ENCODE measurements around the gene NOP56.

NOP56 gene

DNA sequence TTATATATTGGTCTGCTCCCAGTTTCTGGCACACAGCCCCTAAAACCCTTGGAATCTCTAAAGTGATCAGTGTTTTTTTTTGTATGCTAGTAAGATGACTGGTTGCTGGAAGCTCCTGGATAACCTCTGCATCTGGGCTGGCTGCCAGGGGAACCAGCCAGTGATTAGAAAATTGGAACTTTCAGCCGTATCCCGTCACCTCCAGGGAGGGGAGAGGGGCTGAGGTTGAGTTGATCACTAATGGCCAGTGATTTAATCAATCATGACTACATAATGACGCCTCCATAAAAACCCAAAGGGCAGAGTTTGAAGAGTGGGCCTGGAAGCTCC, 48.0 kb upstream of the NOP56 start:
- TF ChIP-seq, protein P1, sequence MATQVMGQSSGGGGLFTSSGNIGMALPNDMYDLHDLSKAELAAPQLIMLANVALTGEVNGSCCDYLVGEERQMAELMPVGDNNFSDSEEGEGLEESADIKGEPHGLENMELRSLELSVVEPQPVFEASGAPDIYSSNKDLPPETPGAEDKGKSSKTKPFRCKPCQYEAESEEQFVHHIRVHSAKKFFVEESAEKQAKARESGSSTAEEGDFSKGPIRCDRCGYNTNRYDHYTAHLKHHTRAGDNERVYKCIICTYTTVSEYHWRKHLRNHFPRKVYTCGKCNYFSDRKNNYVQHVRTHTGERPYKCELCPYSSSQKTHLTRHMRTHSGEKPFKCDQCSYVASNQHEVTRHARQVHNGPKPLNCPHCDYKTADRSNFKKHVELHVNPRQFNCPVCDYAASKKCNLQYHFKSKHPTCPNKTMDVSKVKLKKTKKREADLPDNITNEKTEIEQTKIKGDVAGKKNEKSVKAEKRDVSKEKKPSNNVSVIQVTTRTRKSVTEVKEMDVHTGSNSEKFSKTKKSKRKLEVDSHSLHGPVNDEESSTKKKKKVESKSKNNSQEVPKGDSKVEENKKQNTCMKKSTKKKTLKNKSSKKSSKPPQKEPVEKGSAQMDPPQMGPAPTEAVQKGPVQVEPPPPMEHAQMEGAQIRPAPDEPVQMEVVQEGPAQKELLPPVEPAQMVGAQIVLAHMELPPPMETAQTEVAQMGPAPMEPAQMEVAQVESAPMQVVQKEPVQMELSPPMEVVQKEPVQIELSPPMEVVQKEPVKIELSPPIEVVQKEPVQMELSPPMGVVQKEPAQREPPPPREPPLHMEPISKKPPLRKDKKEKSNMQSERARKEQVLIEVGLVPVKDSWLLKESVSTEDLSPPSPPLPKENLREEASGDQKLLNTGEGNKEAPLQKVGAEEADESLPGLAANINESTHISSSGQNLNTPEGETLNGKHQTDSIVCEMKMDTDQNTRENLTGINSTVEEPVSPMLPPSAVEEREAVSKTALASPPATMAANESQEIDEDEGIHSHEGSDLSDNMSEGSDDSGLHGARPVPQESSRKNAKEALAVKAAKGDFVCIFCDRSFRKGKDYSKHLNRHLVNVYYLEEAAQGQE (IDR thresholded peaks at IDR 0.05; ENCODE audit: insufficient replicate concordance, low read depth) = no peak
- TF ChIP-seq GABPA (IDR thresholded peaks at IDR 0.05; ENCODE audit: low read depth) (no peak), SPI1 (IDR thresholded peaks at IDR 0.05; ENCODE audit: borderline replicate concordance, low read depth) (no peak), POLR2AphosphoS5 (IDR thresholded peaks at IDR 0.05; ENCODE audit: low read depth) (no peak)
- TF ChIP-seq, protein P2, sequence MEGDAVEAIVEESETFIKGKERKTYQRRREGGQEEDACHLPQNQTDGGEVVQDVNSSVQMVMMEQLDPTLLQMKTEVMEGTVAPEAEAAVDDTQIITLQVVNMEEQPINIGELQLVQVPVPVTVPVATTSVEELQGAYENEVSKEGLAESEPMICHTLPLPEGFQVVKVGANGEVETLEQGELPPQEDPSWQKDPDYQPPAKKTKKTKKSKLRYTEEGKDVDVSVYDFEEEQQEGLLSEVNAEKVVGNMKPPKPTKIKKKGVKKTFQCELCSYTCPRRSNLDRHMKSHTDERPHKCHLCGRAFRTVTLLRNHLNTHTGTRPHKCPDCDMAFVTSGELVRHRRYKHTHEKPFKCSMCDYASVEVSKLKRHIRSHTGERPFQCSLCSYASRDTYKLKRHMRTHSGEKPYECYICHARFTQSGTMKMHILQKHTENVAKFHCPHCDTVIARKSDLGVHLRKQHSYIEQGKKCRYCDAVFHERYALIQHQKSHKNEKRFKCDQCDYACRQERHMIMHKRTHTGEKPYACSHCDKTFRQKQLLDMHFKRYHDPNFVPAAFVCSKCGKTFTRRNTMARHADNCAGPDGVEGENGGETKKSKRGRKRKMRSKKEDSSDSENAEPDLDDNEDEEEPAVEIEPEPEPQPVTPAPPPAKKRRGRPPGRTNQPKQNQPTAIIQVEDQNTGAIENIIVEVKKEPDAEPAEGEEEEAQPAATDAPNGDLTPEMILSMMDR (IDR thresholded peaks at IDR 0.05; ENCODE audit: insufficient read depth, low read length) = no peak
- no peak overlapping the region for H3K4me3 ChIP-seq (replicated peaks; ENCODE audit: insufficient read depth, low read length)
- H3K27me3 ChIP-seq (ENCODE audit: insufficient read depth, poor library complexity, severe bottlenecking) = no peaks in the 10 kb centered on the region
- DNase-seq (ENCODE audit: low read depth in 1 of 2, low spot score in 1 of 2) = no peak
- no peak overlapping the region for H3K27ac ChIP-seq (replicated peaks)

DNA sequence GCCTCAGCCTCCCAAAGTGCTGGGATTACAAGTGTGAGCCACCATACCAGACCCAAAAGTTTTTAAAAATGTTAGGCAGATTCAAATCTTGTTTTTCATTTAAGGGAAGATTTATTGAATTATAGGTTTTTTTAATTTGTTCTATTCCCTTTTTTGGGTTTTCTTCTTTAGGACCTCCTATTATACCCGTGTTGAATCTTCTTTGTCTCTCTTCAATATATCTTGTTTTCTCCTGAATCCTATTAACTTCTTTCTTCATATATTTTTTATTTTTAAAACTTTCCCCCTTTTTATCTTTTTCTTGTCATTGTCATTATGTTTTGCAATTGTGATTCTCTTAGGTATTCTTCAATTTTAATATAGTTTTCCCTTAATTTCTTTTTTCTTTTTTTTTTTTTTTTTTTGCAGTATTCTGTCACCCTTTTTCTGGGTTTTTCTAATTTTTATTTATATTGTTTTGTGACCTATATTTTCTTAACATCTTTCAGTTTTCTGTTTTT, 45.9 kb upstream of the NOP56 start:
- no peak for DNase-seq (ENCODE audit: low read depth in 1 of 2, low spot score in 1 of 2)
- Histone ChIP-seq H3K27me3 (ENCODE audit: insufficient read depth, poor library complexity, severe bottlenecking) (no peaks in the 10 kb centered on the region), H3K4me3 (replicated peaks; ENCODE audit: insufficient read depth, low read length) (no peak overlapping the region), H3K27ac (replicated peaks) (no peak overlapping the region)
- TF ChIP-seq GABPA (IDR thresholded peaks at IDR 0.05; ENCODE audit: low read depth) (no peak), SPI1 (IDR thresholded peaks at IDR 0.05; ENCODE audit: borderline replicate concordance, low read depth) (no peak), POLR2AphosphoS5 (IDR thresholded peaks at IDR 0.05; ENCODE audit: low read depth) (no peak)
- TF ChIP-seq, protein P1 (IDR thresholded peaks at IDR 0.05; ENCODE audit: insufficient replicate concordance, low read depth) = no peak
- TF ChIP-seq, protein P2 (IDR thresholded peaks at IDR 0.05; ENCODE audit: insufficient read depth, low read length) = no peak

DNA sequence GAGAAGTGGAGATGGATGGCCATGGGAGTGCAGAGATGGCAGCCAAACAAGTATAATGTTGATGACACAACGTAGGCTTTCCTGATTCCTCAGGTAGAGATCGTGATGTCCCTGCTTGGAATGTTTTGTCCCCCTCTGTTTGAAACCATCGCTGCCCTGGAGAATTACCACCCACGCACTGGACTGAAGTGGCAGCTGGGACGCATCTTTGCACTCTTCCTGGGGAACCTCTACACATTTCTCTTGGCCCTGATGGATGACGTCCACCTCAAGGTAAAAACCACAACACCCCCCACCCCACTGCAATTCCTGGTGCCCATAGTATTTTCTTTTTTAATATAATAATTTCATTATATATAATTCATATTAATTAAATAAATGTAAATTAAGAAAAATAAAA, 42.1 kb upstream of the NOP56 start:
- Histone ChIP-seq H3K27ac (replicated peaks) (no peak overlapping the region), H3K27me3 (ENCODE audit: insufficient read depth, poor library complexity, severe bottlenecking) (peaks cover 4% of the 10 kb centered on the region), H3K4me3 (replicated peaks; ENCODE audit: insufficient read depth, low read length) (no peak overlapping the region)
- DNase-seq (ENCODE audit: low read depth in 1 of 2, low spot score in 1 of 2) = no peak
- TF ChIP-seq SPI1 (IDR thresholded peaks at IDR 0.05; ENCODE audit: borderline replicate concordance, low read depth) (no peak), GABPA (IDR thresholded peaks at IDR 0.05; ENCODE audit: low read depth) (no peak), POLR2AphosphoS5 (IDR thresholded peaks at IDR 0.05; ENCODE audit: low read depth) (no peak)
- TF ChIP-seq, protein P2 (IDR thresholded peaks at IDR 0.05; ENCODE audit: insufficient read depth, low read length) = no peak
- TF ChIP-seq, protein P1 (IDR thresholded peaks at IDR 0.05; ENCODE audit: insufficient replicate concordance, low read depth) = no peak
